HEK293 (cell line): ENCODE measurements around the gene AGMO.

Source experiments
- CTCF ChIA-PET: fragments of 350-600 bp; formaldehyde crosslinking; extraction: SDS; loops from one replicate; lab custom pipeline; 2021; ENCODE audit warnings: antibody characterized with exemption; lab: Yijun Ruan, JAX
- POLR2A ChIA-PET: fragments of 300-600 bp; formaldehyde crosslinking; extraction: SDS; loops from one replicate; lab custom pipeline; 2020; ENCODE audit warnings: antibody characterized with exemption, inconsistent platforms; lab: Yijun Ruan, JAX
- H3K27ac ChIP-seq: fragments of 200-500 bp; sonication (Bioruptor generic); 2 replicates; pipeline ENCODE4 v1.5.1; 2014; ENCODE audit warnings: low read depth, low read length, control low read depth, inconsistent platforms; ENCODE audit errors: extremely low read depth
- H3K36me3 ChIP-seq, 2 experiments: fragments of 200-500 bp in 1 of 2; sonication (Bioruptor generic) in 1 of 2; 1 replicate in 1 of 2; 2 replicates in 1 of 2; pipeline ENCODE4 v1.5.1; 2014 to 2017; ENCODE audit warnings: inconsistent platforms in 2 of 2, low read length in 2 of 2; ENCODE audit not compliant: control insufficient read depth in 2 of 2, insufficient read depth in 1 of 2
- H3K4me1 ChIP-seq: fragments of 200-500 bp; sonication (Bioruptor generic); 2 replicates; pipeline ENCODE4 v1.5.1; 2014; ENCODE audit warnings: mild to moderate bottlenecking, low read length, inconsistent platforms; ENCODE audit not compliant: control insufficient read depth, insufficient read depth
- H3K4me3 ChIP-seq: 2 replicates; pipeline ENCODE4 v1.5.1; 2011; ENCODE audit warnings: low read depth, mild to moderate bottlenecking, control low read depth, low read length, moderate library complexity
- H3K9me3 ChIP-seq: fragments of 200-500 bp; sonication (Bioruptor generic); 2 replicates; pipeline ENCODE4 v1.5.1; 2014; ENCODE audit warnings: low read depth, low read length, inconsistent platforms; ENCODE audit not compliant: control insufficient read depth, insufficient read depth
- OVOL3 ChIP-seq: fragments of 450-650 bp; formaldehyde crosslinking; IDR thresholded peaks from 2 replicates; pipeline ENCODE4 v1.5.1; 2016; ENCODE audit warnings: missing biosample characterization, missing genetic modification characterization
- PRDM10 ChIP-seq: fragments of 450-650 bp; formaldehyde crosslinking; IDR thresholded peaks from 2 replicates; pipeline ENCODE4 v1.5.1; 2016; ENCODE audit warnings: missing biosample characterization, missing genetic modification characterization
- SALL2 ChIP-seq: fragments of 450-650 bp; formaldehyde crosslinking; IDR thresholded peaks from 2 replicates; pipeline ENCODE4 v1.5.0; 2017; ENCODE audit warnings: missing biosample characterization, mild to moderate bottlenecking, missing genetic modification characterization, borderline replicate concordance
- SCRT1 ChIP-seq: fragments of 450-650 bp; formaldehyde crosslinking; IDR thresholded peaks from 2 replicates; pipeline ENCODE4 v1.5.1; 2016; ENCODE audit warnings: missing biosample characterization, missing genetic modification characterization, borderline replicate concordance
- TCF7L2 ChIP-seq: IDR thresholded peaks from 2 replicates; pipeline ENCODE4 v1.6.1; 2011; ENCODE audit warnings: low read depth, mild to moderate bottlenecking, inconsistent platforms, low read length, moderate library complexity, borderline replicate concordance
- TRIM28 ChIP-seq: IDR thresholded peaks from 2 replicates; pipeline ENCODE4 v1.6.1; 2011; ENCODE audit warnings: low read length, control low read depth, borderline replicate concordance
- YY2 ChIP-seq: fragments of 450-650 bp; formaldehyde crosslinking; IDR thresholded peaks from 2 replicates; pipeline ENCODE4 v1.5.1; 2016; ENCODE audit warnings: missing biosample characterization, missing genetic modification characterization
- ZBTB17 ChIP-seq: fragments of 450-650 bp; formaldehyde crosslinking; IDR thresholded peaks from 2 replicates; pipeline ENCODE4 v1.5.1; 2016; ENCODE audit warnings: missing biosample characterization, missing genetic modification characterization
- ZBTB21 ChIP-seq: fragments of 450-650 bp; formaldehyde crosslinking; IDR thresholded peaks from 2 replicates; pipeline ENCODE4 v1.5.1; 2017; ENCODE audit warnings: missing biosample characterization, missing genetic modification characterization
- ZIC2 ChIP-seq: fragments of 450-650 bp; formaldehyde crosslinking; IDR thresholded peaks from 2 replicates; pipeline ENCODE4 v1.5.1; 2016; ENCODE audit warnings: missing biosample characterization, missing genetic modification characterization
- ZNF248 ChIP-seq: fragments of 450-650 bp; formaldehyde crosslinking; IDR thresholded peaks from 2 replicates; pipeline ENCODE4 v1.5.1; 2017; ENCODE audit warnings: missing biosample characterization, missing genetic modification characterization
- ZNF311 ChIP-seq: fragments of 450-650 bp; formaldehyde crosslinking; IDR thresholded peaks from 2 replicates; pipeline ENCODE4 v1.5.1; 2017; ENCODE audit warnings: missing biosample characterization, missing genetic modification characterization, borderline replicate concordance
- ZNF324 ChIP-seq: fragments of 450-650 bp; formaldehyde crosslinking; IDR thresholded peaks from 2 replicates; pipeline ENCODE4 v1.5.1; 2016; ENCODE audit warnings: missing biosample characterization, missing genetic modification characterization
- ZNF350 ChIP-seq: fragments of 450-650 bp; formaldehyde crosslinking; IDR thresholded peaks from 2 replicates; pipeline ENCODE4 v1.5.0; 2017; ENCODE audit warnings: missing biosample characterization, mild to moderate bottlenecking, missing genetic modification characterization
- ZNF560 ChIP-seq: fragments of 450-650 bp; formaldehyde crosslinking; IDR thresholded peaks from 2 replicates; pipeline ENCODE4 v1.5.1; 2017; ENCODE audit warnings: missing biosample characterization, missing genetic modification characterization, borderline replicate concordance
- ZNF658 ChIP-seq: fragments of 450-650 bp; formaldehyde crosslinking; IDR thresholded peaks from 2 replicates; pipeline ENCODE4; 2016; ENCODE audit warnings: missing biosample characterization, missing genetic modification characterization
- ZNF707 ChIP-seq: fragments of 450-650 bp; formaldehyde crosslinking; IDR thresholded peaks from 2 replicates; pipeline ENCODE4 v1.5.1; 2016; ENCODE audit warnings: missing biosample characterization, missing genetic modification characterization
- ZSCAN18 ChIP-seq: fragments of 450-650 bp; formaldehyde crosslinking; IDR thresholded peaks from 2 replicates; pipeline ENCODE4 v1.5.1; 2016; ENCODE audit warnings: missing biosample characterization, missing genetic modification characterization
- ZSCAN4 ChIP-seq: fragments of 450-650 bp; formaldehyde crosslinking; IDR thresholded peaks from 2 replicates; pipeline ENCODE4 v1.5.1; 2017; ENCODE audit warnings: missing biosample characterization, missing genetic modification characterization
- TF ChIP-seq, protein P1 (sequence below): fragments of 450-650 bp; formaldehyde crosslinking; IDR thresholded peaks from 2 replicates; pipeline ENCODE4 v1.5.1; 2016; ENCODE audit warnings: missing biosample characterization, missing genetic modification characterization, borderline replicate concordance

The AGMO gene

GRCh38 chr7:15495170-15495569, 66.6 kb downstream of the AGMO start:
- Histone ChIP-seq H3K9me3 (no peaks in the 10 kb centered on the region), H3K36me3 (no peaks in the 10 kb centered on the region), H3K4me3 (no peak overlapping the region), H3K4me1 (no peaks in the 10 kb centered on the region), H3K27ac (no peak overlapping the region)
- ChIA-PET POLR2A (no interaction called here), CTCF (no interaction called here)
- no peak for TF ChIP-seq SALL2 (tag by site-specific recombination)
- TF ChIP-seq ZNF560 (tag by site-specific recombination): no peak
- TF ChIP-seq, protein P1, sequence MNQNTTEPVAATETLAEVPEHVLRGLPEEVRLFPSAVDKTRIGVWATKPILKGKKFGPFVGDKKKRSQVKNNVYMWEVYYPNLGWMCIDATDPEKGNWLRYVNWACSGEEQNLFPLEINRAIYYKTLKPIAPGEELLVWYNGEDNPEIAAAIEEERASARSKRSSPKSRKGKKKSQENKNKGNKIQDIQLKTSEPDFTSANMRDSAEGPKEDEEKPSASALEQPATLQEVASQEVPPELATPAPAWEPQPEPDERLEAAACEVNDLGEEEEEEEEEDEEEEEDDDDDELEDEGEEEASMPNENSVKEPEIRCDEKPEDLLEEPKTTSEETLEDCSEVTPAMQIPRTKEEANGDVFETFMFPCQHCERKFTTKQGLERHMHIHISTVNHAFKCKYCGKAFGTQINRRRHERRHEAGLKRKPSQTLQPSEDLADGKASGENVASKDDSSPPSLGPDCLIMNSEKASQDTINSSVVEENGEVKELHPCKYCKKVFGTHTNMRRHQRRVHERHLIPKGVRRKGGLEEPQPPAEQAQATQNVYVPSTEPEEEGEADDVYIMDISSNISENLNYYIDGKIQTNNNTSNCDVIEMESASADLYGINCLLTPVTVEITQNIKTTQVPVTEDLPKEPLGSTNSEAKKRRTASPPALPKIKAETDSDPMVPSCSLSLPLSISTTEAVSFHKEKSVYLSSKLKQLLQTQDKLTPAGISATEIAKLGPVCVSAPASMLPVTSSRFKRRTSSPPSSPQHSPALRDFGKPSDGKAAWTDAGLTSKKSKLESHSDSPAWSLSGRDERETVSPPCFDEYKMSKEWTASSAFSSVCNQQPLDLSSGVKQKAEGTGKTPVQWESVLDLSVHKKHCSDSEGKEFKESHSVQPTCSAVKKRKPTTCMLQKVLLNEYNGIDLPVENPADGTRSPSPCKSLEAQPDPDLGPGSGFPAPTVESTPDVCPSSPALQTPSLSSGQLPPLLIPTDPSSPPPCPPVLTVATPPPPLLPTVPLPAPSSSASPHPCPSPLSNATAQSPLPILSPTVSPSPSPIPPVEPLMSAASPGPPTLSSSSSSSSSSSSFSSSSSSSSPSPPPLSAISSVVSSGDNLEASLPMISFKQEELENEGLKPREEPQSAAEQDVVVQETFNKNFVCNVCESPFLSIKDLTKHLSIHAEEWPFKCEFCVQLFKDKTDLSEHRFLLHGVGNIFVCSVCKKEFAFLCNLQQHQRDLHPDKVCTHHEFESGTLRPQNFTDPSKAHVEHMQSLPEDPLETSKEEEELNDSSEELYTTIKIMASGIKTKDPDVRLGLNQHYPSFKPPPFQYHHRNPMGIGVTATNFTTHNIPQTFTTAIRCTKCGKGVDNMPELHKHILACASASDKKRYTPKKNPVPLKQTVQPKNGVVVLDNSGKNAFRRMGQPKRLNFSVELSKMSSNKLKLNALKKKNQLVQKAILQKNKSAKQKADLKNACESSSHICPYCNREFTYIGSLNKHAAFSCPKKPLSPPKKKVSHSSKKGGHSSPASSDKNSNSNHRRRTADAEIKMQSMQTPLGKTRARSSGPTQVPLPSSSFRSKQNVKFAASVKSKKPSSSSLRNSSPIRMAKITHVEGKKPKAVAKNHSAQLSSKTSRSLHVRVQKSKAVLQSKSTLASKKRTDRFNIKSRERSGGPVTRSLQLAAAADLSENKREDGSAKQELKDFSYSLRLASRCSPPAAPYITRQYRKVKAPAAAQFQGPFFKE: no peak
- TF ChIP-seq ZBTB21: no peak
- TF ChIP-seq ZNF324 (tag by site-specific recombination): no peak
- no peak for TF ChIP-seq ZNF350 (tag by site-specific recombination)
- TF ChIP-seq ZSCAN4 (tag by site-specific recombination): no peak
- TF ChIP-seq ZSCAN18 (tag by site-specific recombination): no peak
- TF ChIP-seq ZNF248 (tag by site-specific recombination): no peak
- TF ChIP-seq TRIM28: no peak
- no peak for TF ChIP-seq ZNF311

GRCh38 chr7:15494711-15495110, 67.1 kb downstream of the AGMO start:
- Histone ChIP-seq H3K4me3 (no peak overlapping the region), H3K4me1 (no peaks in the 10 kb centered on the region; the same call in 1 of the 2 replicates), H3K36me3 (no peaks in the 10 kb centered on the region), H3K9me3 (no peaks in the 10 kb centered on the region), H3K27ac (no peak overlapping the region)
- ChIA-PET CTCF (no interaction called here), POLR2A (no interaction called here)
- TF ChIP-seq TCF7L2: no peak
- no peak for TF ChIP-seq OVOL3 (tag by site-specific recombination)
- no peak for TF ChIP-seq ZSCAN18 (tag by site-specific recombination)
- no peak for TF ChIP-seq YY2
- no peak for TF ChIP-seq ZIC2
- no peak for TF ChIP-seq PRDM10 (tag by site-specific recombination)
- no peak for TF ChIP-seq ZNF707 (tag by site-specific recombination)
- TF ChIP-seq ZNF658 (tag by site-specific recombination): no peak
- no peak for TF ChIP-seq SCRT1
- no peak for TF ChIP-seq ZBTB17 (tag by site-specific recombination)
